AG08395 (cell line): Measurements from ENCODE around the gene INPP4B.
A peak's percentile ranks its signal among the peaks of the same experiment; 100 is the strongest.

Source experiments
- DNase-seq: peaks from one replicate; pipeline ENCODE4 v3.0.0; 2012; ENCODE audit warnings: mixed read lengths, low spot score

INPP4B gene

DNA sequence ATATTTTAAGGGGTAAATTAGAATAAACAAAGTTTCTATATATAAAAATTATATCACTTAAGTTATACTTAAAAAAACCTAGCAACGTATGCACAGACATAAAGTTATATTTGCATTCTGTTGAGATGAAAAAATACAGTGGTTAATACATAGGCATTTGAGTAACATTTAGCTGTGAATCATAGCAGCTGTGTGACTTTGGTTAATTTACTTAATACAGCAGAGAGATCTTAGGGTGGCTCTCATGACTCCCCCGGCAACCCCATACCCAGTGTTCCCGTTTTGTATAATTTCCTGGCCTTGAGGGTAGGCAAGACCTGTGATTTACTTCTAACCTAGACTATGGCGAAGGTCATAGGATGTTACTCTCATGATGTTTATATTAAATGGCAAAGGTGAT lies 504.8 kb downstream of the INPP4B start:
- DNase-seq = no peak

DNA sequence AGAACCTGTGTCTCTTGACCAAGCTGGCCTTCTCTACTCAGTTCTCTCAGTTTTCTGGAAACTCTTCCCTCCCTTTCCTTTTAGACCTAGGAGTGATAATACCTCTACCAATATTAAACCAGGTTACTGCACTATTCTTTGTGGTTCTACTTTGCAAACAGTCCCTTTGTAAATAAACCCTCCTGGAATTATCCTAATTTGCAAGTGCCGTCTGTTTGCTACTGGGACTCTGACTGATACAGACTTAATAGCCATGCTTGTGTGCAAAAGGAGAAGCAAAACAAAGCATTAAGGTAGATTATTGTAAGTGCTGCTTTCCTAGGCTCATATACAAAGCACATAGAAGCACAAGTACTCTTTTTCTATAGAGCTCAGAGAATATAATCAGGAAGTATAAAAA lies 507.0 kb downstream of the INPP4B start:
- DNase-seq = no peak

DNA sequence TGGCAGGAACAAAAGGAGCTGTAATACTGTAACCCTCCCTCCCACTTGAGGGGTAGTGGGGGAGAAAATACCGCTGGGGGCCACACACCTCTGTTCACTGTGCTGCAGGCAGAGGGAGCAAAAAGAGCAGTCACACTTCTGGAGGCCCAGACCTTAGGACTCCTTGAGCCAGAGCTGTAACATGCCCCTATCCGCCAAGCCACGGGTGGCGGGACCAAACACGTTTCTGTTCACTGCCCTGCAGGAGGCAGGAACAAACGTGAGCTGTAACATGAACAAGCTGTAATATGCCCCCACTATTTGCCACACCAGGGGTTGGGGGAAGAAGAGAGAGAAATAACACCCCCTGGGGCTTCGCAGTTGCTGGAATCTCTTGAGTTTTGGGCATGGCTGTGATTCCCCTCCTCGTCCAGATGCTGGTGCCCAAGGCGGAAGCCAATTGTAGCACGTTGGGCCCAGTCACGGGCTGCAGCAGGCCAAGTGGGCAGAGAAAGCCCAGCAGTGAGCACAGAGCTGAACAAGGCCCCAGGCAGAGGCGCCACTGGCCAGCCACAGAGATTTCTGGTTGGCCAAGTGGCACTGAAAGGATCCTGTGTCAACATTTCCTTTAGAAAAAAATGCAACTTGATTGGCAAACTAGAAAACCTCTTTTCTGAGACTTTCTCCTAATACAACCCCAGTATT lies 509.7 kb downstream of the INPP4B start:
- no peak for DNase-seq

DNA sequence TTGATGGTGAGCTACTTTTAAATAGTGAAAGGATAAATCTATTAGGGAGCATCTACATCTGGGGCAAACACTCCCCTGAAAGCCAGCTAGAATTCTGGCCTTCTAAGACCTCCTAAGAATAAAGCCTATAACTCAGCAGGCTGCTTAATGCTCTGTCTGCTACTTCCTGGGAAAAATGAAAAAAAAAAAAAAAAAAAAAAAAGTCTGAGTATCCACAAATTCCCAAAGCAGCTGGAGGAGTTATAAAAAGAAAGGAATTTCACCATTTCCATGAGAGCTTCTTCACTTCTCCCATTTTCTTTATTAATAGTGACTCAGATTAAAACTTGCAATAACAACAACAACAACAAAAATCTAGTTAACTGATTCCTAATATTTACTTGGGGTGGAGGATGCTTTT lies 511.2 kb downstream of the INPP4B start:
- no peak for DNase-seq

DNA sequence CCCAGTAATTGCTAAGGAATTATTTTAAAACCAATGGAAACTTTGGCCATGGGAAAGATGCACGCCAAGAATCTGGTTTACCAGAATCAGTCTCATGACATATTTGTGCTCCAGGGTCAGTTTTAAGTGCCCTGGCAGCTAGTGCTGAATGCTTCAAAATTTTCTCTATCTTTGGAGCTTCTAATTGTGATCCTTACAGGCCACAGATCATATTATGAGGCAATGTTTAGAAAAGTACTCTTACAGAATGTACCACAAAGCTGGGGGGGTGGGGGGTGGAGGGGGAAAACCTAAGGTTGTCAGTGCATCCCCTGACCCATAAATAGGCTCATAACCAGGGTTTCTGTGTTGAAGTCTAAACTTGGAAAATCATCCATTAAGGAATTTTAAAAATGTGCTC lies 514.5 kb downstream of the INPP4B start:
- peak; percentile 20 for DNase-seq

DNA sequence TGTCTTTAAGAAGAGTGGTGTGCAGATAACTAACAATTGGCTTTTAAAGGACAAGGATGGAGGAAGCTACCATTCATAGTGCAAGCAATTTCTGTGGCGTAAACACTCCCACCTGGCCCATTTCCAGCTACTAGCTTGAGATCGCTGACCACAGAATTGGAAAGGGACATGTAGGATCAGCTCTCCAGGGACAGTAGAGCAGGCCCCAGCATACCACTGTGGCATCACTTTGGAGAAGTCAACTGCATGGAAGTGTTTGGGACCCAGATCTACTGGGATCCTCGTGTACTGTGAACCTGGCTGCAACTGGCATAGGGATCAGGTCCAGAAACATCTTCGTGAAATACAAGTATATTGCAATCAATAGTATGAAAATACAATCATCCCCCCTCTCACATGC lies 515.0 kb downstream of the INPP4B start:
- no peak for DNase-seq

DNA sequence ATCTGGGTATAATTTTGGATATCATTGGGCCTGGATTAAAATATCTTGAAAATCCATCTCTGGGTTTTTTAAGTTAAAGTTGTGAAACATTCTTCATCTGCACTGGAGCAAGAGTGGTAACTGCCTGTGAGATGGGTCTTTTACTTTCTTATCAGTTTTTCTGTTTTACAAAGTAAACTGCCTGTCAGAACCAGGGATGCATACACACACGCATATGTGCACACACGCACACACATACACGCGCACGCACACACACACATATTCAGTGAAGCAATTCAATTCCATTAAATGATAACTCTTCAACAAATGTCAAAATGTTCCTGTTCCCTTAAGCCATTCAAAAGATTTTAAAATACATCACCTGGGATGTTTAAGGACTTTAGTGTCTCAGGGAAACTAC lies 515.8 kb downstream of the INPP4B start:
- no peak for DNase-seq

DNA sequence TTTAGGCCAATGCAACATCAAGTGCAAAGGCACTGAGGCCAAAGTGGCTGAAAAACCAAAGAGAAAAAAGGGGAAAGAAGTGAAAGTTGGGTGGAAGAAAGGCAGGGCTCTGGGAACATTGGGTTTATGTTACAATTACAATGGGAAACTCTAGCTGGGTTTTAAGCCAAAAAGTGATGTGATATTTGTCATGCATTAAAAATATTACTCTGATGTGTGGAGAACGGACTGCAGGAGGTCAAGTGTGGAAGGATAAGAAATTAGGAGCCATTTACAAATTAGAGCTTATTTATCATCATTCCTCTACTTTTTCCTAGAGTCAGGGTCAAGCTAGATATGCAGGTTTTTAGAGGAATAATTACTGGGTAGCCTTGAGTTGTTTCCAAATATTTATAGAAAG lies 516.8 kb downstream of the INPP4B start:
- DNase-seq = no peak

DNA sequence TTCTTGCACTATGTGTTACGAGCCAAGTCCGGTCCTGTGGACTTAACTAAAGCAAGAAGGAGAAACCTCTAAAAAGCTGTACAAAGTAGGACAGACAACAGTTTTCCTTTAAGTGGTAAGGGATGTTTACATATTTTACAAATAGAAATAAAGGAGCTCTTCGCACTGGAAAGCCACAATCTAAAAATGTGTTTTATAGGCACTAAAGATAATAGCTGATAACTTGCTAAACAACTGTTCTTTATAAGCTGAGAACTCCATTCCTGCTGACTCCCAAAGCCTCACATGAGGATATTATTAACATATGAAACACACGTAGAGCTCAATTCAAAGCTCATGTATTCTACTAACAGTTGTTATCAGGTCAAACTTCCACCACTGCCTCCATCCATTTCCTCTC lies 519.9 kb downstream of the INPP4B start:
- DNase-seq = no peak

DNA sequence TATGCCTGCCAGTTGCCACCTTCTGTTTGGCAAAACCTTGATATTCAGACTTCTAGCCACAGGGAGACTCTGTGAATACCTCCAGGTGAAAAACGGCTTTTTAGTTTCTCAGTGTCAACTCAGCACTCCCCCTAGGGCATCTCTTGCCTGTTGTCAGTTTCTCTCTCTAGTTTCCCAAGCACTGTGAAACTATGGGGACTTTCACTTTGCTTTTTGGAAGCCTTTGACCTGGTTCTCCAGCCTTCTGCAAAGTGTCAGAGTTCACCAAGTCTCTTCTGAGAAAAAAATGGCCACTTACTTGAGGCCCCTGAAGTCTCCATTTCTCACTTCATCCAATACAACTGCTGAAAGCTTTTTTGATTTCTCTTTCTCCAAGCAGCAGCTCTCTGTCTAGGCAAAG lies 521.5 kb downstream of the INPP4B start:
- DNase-seq = no peak

DNA sequence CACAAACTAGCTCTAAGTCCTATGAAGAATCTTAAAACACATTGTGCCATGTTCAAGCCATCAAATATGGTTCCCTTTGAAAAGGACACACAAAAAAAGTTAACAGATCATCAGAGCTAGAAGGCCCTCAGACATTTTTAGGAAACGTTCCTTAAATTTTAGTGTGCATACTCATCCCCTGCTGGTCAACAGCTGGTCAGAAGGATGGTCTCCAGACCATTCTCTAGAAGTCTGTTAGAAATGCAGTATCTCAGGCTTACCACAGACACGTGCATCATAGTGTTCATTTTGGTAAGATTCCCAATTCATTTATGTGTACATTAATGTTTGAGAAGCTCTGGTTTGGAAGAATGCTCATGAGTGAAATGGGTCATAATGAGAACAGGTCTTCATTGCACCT lies 523.1 kb downstream of the INPP4B start:
- peak; percentile 16 for DNase-seq

DNA sequence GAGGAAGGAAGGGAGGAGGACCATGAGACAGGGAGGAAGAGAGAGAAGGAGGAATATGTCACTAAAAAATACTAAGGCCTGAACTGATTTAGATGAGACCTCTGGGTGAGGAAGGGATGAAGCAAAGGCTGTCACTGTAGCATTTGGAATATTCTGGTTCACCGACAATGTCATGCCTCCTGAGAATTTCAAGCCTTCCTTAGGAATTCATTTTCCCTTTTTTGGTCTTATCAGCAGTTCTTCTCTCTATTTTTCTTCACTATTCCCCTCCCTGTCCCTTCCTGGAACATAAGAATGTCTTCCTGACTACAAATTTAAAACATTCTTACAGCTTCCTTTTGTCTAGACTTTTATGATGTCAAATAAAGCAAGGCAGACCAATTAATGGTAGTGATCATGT lies 527.8 kb downstream of the INPP4B start:
- no peak for DNase-seq

DNA sequence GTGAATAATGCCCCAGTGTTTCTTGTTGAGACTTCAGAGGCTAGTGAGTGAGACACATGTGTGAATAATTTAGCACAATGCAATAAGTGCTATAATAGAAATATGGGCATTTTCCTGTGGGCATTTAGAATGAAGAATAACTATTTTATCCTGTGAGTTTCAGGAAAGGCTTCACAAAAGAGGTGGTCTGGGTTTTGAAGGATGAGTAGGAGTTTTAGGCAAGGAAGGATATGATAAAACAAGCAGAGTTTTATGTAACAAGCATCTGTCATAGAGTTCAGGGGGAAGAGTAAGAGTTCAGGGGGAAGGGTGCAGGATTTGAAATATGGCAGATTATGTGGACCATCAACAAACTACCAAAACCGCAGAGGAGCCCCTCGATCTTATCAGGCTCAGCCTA lies 529.2 kb downstream of the INPP4B start:
- DNase-seq = no peak

DNA sequence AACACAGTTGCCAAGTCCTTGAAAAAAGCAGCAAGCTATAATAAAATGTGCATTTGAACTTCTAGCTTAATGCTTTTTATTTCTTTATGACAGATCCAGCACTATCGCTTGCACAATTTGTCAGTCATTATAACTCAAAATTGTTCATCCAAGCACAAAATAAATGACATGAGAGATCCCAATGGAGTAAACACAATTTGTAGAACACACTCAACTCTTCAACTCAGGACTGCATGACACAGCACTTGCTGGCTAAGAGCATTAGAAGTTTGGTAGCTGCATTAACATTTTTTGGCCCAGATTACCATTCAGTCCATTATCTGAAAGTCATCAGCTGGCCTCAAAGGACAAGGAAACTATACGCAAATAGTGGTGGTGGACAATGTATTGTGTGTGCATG lies 530.1 kb downstream of the INPP4B start:
- no peak for DNase-seq

DNA sequence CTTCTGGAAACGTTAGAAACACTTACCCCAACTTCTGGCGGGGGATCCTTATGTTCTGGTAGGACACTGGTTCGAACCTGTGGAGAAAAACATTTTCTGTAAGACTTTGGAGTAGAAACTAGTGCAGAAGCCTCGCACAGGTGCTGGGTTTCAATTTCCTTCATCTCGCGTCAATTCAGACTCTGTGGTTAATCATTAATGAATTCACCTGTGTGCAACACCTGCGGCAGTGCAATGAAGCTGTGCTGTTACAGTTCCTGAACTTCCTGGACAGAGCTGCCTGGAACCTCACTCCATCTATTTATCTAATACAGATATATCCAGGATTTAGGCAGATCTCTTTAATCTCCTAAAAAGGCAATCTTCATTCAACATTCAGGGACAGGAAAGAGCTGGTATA lies 531.4 kb downstream of the INPP4B start:
- DNase-seq = no peak

DNA sequence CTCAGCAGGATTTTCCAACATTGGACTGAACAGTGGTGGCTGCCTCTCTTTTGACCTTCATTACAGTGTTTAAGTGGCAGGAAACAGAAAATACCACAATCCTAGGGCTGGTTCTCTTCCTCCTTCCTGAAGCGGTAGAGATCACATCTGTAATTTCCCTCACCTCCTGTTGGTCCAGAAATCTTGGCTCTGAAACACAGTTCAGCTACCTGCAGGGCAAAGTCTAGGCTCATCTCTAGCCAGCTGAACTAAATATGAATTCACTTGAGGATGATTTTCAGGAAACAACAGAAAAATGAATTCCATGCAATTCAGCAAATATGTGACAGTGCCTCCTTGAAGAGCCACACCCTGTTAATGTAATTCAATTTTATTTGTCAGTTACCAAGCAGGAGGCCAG lies 531.9 kb downstream of the INPP4B start:
- no peak for DNase-seq

DNA sequence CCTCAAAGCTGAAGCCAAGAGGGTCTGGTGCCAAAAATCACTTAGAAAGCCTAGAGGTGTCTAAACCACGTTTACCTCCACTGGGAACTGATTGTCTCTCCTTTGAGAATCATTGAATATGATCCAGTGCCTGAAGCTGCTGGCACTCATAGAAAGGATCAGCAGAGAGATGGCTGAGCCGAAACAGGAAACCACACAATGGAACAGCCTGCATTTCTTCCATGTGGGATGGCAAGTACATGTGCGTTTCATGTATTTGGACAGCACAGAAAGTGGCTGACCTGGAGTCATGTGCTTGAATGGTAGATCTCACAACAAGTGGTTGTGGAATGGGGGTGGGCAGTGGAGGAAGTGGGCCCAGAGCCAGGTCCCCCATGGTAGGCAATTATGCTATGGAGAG lies 533.7 kb downstream of the INPP4B start:
- no peak for DNase-seq

DNA sequence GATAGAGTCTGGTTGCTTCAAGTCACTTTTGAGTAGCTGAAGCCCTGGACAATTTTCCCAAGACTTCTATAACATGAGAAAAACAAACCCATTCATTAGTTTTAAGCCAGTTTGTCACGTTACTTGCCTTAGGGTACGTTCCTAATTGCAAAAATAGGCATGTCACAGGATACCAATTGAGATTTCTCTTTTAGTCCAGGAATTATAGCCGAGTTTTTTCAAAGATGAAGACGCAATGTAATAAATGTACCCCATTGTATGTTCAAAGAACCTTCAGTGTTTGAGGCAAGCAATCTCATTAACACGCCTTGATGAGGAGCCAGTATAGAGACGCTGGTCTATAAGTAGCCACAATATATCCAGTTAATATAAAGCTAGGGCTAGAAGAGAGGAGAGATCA lies 534.2 kb downstream of the INPP4B start:
- DNase-seq = no peak

DNA sequence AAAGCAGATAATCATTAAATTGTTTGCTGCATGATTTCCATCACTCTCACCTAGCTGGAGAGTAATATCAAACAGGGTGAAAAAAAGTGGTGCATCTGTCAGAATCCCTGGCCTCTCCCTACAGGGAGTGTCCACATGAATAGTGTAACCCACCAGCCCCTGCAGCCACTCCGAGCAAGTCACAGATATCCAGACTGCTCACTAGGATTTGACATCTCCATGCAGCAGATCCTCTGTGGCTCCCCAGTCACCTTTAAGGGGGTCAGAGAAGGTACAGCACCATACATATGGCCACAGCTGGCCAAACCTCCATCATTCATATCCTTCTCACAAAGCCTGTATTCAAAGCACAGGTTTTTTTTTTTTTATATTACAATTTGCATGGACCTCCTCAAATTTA lies 536.3 kb downstream of the INPP4B start:
- DNase-seq = no peak

DNA sequence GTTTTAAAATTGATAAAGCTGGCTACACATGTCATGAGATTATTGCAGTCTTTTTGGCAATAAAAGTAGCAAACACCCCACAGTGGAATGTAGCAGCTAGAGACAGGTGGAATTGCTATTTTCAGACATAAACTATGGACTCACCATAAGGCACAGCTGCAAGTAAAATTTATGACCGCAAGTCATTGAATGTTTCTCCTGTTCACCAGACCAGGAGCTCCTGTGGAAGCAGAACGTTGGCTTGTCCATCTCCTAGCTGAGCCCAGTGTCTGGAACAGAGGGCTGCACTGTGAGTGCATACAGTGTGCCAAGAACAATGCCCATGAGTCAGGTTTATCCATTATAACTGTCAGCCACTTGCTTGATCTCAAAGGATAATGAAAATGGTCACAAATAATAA lies 538.2 kb downstream of the INPP4B start:
- no peak for DNase-seq

DNA sequence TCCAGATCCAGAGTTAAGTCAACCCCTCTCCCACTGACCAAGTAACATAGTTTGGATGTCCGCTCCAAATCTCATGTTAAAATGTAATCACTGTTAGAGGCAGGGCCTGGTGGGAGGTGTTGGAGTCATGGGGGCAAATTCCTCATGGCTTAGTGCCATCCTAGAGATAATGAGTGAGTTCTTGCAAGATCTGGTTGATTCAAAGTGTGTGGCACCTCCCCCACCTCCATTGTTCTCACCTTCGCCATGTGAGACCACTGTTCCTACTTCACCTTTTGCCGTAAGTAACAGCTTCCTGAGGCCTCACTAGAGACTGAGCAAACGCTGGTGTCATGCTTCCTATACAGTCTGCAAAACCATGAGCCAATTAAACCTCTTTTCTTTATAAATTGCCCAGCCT lies 548.8 kb downstream of the INPP4B start:
- no peak for DNase-seq

DNA sequence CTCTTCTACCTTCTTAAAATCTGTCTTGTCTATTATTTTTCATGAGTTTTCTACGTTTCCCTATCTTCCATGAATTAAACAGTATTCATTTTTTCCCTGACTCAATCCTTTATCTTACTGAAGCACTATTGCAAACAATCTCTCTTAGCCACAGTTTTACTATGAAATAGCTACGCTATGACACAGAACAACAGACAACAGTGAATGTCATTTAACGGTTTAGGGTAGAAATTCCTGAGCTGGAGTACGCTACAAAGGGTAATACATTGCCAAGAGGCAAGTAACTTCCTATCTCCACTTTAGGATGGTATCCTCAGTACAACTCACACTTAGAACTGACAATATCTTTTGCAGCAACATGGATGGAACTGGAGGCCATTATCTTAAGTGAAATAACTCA lies 552.6 kb downstream of the INPP4B start:
- DNase-seq = no peak

DNA sequence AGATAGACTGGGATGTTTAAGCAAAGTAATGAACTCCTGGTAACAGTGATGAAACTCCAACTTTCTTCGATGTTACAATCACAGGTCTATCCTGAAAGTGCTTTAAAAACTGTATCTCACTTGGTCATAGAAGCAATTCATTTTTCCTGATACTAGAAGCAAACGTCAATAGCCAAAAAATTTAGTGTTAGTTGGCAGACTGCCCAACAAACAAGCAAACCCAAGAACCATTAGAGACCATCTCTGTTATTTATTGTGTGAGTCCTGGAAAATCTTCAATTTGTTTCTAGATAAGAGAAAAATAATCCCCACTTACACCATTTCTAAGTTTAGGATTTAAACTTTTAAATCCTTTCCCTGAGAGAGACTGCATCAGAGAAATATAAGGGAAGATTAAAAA lies 553.9 kb downstream of the INPP4B start:
- DNase-seq = no peak

DNA sequence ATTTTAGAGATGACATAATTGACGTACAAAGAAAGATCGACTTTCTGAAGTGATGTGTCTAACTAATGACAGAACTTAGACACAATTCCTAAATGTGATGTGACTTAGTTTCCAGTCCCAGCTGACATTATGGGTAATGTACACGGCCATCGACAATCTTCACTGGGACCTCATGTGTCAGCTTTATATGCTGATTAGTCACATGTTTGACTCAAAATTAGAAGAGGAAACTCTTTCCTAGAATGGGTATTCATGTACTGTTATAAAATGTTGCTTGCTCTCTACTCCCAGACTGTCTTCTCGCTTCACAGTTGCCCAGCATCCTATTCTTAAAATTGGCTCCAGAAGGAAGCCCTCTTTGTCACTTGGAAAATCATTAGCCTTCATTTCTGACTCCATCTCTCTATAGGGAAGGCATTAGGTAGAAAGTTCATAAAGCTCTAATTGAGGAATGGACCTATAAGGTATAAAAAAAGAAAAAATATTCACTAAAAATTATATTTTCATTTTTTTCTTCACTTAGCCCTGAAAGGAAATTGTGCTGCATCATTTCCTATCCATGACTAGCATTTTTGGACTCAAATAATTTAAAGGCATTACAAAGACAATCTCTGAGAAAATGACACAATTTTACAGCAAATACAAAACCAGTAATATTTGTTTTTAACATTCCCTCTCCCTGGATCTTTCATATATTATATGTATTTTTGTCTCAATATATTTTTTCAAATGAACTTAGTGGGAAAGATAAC lies 554.6 kb downstream of the INPP4B start:
- DNase-seq = no peak
